ACHN (cell line): ENCODE measurements around the gene HTRA2.

Experiments used
- DNase-seq: peaks from one replicate; pipeline ENCODE4 v3.0.0-alpha.2; 2015
- in situ Hi-C: cut with HindIII; loops from 2 replicates; pipeline ENCODE4 v1.10.0; 2017; ENCODE audit warnings: low sequenced_read_pairs, low pct_ligation_motif_present, low pct_unique_long_range_greater_than_20kb

The HTRA2 gene

DNA sequence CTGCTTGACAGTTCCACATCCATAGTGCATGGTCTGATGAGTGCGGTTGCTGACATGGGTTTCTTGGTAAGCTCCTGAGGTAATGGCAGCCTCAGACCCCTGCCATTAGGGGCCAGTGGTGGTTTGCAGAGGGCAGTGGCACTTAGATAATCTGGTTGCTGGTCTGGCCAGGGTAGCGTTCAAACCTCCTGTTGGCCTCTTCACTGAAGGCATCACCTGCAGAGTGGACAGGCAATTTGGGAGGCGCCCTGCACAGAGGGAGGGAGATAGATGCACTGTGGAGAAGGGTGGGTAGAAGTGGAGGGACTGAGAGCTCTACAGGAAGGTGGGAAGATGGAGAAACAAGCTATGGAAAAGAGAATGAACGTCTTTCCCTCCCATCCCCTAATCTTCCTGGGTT lies 3.7 kb downstream of the HTRA2 start:
- in situ Hi-C loops: no loop called here
- no peak for DNase-seq

DNA sequence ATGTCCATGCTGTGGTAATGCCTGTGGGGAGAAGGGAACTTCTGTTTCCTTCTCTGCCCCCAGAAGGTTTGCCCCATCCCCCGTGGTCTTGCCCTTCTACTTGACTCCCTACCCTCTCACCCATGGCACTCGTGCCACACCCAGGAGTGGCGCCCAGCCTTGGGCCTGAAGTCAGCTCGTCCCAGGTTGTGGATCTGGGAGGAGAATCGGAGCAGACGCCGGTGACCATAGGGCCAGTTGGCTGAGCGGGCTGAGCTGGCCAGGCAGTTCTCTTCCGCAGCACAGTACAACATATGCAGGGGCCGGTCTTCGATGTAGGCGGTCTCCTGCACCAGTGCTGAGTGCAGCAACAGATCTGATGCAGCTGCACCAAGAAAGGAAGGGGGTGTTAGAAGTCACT lies 4.7 kb downstream of the HTRA2 start:
- DNase-seq: no peak
- in situ Hi-C loops: no loop called here

DNA sequence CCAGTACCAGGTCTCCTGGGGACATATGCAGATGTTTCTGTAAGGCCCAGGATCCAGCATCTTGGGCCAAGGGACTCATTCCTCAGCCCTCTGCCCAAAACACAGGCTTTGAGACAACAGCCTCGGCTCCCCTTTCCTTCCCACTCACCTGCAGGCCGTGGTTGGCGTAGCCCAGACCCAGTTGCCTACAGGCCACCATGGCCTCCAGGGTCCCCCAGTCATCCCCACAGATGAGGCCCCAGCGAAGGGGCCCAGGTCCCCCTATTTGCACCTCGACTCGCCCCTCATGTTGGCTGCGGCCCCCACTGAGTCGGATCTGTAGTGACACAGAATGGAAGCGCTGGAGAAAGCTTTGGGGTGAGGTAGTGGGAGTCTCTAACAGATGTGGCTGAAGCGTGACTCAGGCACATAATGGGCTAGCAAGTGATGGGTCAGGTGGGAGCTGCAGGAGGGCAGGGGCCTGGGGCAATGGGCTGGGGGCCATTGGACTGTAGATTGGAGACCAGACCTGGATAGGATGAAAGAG lies 5.8 kb downstream of the HTRA2 start:
- in situ Hi-C loops: no loop called here
- no peak for DNase-seq

DNA sequence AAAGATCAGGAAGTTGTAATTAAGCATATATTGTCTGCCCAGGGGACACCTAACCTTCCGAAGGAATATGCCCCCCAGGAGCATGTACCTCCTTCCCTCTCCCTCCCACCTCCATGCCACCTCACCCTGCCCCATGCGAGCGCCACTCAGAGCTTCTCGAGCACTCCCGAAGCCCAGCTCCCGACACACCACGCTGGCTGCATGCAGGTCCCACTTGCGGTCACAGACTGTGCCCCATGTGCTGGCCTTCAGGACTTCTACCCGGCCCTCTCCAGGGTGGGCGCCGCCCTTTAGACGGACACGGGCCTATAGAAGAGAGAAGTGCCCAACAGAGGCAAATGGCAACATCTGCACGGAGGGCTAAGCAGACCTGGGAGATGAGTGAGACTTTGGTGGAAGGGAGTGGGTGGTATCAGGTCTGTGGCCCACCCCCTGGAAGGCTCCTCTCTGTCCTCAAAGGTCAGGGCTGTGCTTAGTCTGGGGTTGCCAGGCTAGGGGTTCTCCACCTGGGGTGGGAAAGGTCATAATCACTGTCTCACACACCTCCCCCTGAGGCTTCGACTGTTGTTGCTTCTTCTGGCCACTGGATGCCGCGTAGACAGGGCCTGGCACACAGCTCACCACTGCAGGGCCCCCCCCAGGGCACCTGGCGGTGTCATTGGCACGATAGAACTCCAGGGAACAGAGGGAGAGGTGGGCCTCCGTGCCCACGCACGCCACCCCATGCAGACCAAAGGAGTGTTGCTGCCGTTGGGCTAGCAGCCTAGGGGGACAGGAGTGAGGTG lies 6.6 kb downstream of the HTRA2 start:
- in situ Hi-C loops: no loop called here
- no peak for DNase-seq

DNA sequence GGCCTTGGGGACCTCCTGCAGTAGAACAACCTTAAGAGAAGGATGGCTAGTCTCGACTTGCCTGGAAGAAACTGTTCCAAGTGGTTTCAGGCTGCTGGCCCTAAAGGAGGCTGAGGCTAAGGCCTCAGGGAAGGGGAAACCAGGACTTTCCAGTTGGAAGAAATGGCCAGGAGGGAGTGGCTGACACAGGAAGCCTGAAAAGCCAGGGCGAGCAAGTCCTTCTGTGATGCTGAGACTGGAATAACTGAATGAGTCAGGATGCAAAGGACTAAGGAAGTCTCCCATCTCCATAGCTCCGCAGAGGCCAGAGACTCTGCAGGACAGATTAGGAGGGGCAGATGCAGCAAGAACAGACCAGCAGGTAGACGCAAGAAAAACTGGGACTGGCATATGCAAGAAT lies 7.4 kb downstream of the HTRA2 start:
- DNase-seq: no peak
- in situ Hi-C loops: no loop called here

DNA sequence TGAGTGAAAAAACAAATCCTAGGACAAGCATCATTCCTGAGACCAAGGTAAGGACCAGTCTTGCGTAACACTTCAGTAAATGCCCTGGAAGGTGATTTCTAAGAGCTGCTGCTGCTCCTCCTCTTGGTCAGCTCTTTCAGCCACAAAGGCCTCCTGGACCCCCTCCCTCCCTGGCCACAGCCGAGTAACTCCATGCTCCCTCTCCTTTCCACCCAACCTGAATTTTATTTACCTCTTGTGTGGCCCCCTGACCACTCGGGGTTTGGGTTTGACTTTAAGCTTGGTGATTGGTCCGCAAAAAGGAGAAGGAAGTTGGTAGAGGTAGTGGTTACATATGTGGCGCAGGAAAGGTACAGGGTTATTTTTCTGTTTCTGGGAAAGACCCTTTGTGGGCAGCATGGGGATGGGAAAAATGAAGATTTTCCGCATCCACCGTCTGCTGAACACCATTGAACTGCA lies 9.2 kb downstream of the HTRA2 start:
- in situ Hi-C loops: no loop called here

DNA sequence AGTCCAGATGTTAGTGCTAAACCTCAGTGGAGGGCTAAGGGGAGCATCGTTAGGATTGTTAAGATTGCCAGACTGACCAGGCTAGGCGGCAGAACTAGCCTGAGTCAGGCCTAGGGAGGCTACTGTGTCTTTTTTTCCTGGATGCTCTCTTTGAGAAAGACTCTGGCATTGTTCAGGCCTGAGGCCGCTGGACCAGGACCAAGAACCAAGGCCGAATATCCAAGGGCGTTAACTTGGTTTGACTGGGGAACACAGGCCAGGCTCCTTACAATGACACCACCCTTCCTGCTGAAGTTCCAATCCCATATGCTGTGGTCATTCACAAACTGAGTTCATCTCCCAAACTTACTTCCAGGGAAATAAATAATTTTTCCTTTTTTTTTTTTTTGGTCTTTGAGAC lies 10.6 kb downstream of the HTRA2 start:
- DNase-seq: no peak
- in situ Hi-C loops: no loop called here

More for the DNA sequence above, 9.2 kb downstream of the HTRA2 start:
- DNase-seq: no peak

DNA sequence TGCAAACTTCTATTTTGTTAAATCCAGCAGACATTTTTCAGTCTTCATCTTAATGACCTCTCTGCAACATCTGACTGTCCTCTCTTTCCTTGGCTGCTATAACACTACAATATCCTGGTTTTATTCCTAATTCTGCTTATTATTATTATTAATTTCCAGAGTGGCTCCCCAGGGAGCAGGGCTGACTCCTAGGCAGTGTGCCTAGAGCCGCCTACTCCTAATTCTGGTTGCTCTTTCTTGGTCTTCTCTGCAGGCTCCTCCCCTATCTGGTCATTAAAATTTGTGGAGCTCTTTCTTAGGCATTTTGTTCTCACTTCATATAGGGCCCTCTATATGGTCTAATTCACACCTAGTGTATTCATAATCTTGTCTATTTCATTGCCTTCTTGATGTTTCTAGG lies 13.2 kb downstream of the HTRA2 start:
- in situ Hi-C loops: no loop called here

DNA sequence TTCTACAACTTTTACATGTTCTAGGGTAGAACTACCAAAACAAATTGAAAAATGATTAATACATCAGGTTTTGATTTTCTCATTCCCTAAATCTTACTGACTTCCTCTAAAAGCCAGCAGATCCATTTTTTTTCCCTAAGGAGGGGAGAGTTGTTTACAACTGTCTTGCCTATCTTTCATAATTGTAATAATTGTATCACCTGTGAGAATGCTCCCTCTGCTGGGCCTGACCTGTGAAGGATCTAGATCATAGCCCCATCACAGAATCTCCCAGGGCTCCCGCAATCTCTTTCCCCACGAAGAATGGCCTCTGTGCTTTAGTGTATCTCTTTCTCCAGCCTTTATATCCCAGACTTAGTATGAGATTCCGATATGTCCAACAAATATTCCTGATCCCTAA lies 14.9 kb downstream of the HTRA2 start:
- no peak for DNase-seq

More for the DNA sequence above, 13.2 kb downstream of the HTRA2 start:
- DNase-seq: no peak

DNA sequence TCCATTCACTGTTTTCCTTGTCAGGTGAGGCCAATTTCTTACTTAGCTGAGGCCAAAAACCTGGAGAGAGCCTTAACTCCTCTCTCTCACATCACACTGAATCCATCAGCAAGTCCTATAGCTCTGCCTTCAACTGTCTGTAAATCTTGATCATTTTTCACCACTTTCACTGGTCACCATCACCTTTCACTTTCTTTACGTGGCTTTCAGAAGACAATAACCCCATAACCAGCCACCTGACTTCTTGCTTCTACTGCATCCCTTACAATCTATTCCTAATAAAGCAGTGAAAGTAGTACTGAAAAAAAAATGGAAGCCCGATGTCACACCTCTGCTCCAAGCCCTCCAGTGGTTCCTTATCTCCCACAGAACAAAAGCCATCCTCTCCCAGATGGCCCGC lies 16.3 kb downstream of the HTRA2 start:
- in situ Hi-C loops: no loop called here
- DNase-seq: no peak

More for the DNA sequence above, 14.9 kb downstream of the HTRA2 start:
- in situ Hi-C loops: no loop called here

DNA sequence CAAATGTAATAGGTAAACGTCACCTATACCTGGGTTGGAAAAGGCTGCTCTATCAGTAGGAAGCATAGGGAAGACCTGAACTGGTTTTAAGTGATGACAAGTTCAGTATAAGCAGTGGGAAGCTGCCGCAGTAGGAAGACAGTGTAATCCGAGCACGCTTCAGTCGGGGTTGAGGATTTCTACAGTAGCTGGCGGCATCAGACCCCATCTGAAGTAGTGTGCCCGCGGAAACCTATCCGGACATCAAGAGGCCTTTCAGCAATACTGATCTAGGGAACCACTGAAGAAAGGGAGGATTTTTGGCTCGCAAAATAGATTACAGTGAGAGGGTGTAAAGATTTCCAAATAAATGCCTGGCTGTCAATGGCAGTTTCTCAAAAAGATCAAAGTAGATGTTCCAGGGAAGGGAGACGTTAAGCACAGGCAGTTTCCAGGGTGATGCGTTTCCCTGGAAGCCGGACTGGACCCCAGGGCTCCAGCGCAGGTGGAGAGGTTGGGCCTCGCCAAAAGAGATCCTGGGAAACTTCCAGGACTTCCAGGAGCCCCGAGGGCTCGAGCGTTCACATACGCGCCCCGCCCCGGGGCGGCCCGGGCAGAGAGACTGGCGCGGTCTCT lies 18.7 kb downstream of the HTRA2 start:
- no peak for DNase-seq
- in situ Hi-C loops: no loop called here

DNA sequence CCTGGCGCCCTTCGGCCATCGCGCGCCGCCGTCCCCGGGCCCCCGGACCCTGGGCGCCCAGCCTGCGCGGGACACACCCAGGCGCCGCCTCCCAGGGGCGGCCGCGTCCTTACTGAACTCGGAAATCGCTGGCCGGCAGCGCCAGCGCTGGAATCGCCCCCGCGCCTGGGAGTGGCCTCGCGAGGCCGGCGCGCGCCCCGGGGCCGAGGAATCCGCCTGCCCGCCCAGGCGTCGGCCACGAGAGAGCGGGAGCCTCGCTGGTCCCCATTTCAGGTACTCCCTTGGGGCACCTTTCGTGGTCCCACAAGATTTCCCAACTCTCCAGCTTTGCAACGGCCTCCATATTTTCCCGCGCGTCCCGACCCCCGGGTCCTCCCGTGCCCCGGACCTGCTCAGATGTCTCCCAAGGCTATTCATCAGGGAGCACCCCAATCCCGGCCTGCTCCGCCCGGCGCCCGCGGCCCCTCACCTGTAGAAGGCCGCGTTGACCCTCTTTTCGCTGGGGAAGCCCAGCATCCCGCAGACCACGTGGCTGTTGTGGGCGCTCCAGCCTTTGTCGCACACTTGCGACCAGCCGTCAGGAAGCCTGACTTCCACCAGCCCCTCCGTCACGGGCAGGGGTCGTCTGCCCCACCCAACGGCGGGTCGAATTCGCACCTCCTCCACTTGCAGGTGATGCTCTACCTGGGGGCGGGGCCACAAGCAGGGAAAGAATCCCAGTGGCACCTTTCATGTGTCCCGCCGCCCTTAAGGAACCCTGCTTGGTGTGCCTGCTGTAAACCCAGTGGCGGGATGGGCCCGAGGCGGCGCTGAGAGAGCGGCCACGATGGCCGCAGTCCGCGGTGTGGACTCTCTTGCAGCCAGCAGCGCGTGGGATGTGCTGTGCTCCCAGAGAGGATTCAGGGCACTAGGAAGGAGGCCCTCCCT lies 19.4 kb downstream of the HTRA2 start:
- peak; percentile 75 for DNase-seq
- in situ Hi-C loops: no loop called here

DNA sequence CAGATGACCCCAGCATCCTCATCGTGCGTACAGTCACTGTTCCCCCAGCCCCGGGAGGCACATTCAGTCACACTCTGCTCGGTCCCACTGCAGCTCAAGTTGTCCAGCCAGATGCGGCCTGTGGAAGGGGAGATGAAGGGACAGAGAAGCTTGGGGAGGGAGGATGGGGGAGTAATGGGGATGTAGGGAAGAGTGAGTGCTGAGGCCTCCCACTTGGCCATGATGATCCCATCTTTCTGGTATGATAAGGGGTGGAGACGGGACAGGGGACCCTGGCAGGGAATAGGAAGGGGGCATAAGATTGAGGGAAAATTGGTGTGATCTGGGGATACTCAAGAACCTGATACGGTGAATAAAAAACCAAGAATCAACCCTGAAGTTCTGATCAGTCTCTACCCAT lies 20.5 kb downstream of the HTRA2 start:
- no peak for DNase-seq

DNA sequence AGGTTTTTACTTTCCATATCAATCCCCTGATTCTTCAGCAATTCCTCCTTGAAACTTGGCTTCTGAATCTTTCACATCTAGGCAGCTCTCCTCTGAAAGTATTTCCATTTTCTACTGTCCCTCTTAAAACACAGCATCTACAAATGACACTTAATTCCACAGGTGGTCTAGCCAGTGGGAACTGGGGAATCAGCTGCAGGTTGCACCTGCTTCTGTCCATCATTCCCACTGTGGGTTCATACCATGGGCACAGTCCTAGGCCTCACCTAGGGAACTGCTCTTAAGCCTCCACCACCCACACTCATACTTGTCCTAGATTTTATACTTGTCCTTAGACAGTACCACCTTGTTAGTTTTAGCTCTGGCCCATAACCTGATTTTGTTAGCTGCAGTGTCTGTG lies 21.8 kb downstream of the HTRA2 start:
- in situ Hi-C loops: no loop called here
- no peak for DNase-seq

More for the DNA sequence above, 20.5 kb downstream of the HTRA2 start:
- in situ Hi-C loops: no loop called here

DNA sequence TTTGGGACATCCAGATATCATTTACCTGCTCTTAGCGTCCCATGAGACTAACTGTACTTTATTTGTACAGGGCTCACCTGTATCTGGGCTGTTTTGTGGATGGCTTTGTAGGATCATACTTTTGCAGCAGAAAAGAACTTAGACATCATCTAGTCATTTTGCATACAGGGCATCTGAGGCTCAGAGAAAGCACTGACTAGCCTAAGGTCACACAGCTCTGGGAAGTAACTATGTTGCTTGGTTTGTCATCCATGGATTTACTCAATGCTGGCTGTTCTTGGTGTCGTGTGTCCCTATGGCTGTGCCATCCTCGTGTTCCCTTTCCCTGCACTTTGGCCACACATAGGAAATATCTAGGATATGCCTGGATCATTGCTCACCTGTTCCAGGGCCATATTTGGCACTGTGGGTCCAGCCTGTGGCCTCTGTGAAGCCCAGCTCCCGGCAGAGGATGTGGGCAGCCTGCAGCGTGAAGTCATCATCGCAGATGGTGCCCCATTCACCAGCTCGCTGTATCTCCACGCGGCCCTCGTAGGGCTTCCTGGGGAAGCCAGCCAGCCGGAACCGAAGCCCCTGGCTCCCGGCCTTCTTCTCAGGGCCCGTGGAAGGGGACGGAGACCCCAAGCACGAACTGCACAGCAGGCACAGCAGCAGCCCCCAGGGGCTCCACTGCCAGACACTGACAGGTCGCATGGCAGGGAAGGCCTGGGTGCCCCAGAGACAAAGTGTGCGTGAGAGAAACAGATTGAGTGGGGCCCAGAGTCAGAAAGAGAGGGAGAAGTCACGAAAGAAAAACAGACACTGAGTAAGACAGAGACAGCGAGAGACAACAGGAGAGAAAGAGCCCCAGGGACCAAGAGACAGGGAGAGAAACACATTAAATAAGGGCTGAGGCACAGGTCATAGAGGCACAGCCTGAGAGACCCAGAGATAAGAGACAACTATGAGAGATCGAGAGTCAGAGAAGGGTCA lies 22.5 kb downstream of the HTRA2 start:
- in situ Hi-C loops: no loop called here

DNA sequence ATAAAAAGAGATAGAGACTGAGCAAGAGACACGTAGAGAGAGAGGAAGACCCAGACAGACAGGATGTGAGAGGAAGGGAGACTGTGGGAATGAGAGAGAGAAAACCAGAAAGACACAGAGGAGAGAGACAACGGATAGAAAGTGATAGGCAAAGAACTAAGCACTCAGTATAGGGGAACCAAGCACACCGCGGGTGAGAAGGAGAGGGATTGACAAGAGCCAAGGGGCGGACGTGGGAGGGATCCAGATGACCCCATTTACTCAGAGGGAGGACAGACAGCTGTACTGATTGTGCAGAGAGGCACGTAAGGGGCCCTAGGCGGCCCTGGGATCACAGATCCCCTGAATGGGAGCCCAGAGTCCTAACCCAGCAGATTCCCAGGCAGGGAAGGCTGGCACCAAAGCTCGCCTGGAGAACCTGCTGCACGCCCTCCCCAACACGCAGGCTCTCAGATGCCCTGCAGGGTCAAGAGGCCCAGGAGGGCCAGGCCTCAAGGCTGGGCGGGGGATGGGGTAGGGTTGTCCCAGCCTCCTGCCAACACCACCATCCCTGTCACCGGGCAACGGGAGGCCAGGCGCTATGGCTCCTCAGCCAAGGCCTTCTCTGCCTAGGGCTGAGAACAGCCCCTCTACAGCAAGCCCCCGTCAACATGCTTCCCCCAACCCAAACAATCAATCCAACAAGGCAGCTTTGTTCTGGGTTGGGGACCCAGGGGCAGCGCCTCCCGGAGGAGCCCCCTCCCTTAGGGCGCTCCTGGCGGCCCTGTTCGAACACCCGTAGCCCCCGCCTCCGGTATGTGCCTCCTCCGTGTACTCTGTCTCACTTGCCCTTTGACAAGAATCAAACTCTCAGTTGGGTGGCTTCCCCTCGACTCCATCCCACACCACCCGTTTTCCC lies 23.4 kb downstream of the HTRA2 start:
- in situ Hi-C loops: no loop called here
- DNase-seq: no peak

More for the DNA sequence above, 22.5 kb downstream of the HTRA2 start:
- DNase-seq: no peak
